Effector CD4-positive, alpha-beta T cell (primary cell): ENCODE results near the gene TBC1D3I.

Source experiments
- DNase-seq: peaks from one replicate; pipeline ENCODE4 v3.0.0-alpha.2; 2020

The TBC1D3I gene

DNA sequence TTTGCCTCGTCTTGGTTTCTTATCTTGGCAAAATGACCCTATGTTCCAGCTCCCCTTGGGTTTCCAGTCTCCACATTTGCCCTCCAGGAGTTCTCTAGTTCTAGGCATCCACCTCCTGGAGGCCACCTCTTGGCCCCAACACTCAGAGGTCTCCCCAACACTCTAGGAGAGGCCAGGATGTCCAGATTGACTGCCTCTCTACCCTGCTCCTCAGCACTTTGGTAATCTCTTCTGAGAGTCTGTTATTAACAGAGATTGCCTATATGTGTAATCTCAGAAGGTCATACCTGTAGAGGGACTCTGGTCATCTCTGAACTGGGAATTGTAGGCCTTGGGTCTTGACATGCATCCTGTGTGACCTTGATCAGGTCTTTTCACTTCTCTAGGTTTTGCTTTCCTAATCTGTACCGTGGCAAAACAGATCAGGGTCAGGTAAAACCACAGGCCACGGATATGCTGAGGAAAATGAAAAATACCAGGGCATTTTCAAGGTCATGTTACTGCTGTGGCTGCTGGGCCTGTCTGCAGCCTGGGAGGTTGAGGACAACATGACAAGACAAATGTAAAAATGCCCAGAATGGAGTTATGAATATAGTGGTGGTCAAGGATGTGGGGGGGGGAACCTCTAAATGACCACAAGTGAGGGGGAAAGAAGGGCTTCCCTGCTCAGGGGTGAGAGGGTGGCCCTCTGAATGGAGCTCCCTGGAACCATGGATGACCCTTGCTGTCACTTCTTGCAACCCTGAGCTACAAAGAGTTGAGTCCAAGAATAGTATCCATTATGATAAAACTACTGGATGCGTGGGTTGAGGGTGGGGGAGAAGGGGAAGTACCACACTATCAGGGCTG lies 58.5 kb downstream of the TBC1D3I start:
- no peak for DNase-seq

DNA sequence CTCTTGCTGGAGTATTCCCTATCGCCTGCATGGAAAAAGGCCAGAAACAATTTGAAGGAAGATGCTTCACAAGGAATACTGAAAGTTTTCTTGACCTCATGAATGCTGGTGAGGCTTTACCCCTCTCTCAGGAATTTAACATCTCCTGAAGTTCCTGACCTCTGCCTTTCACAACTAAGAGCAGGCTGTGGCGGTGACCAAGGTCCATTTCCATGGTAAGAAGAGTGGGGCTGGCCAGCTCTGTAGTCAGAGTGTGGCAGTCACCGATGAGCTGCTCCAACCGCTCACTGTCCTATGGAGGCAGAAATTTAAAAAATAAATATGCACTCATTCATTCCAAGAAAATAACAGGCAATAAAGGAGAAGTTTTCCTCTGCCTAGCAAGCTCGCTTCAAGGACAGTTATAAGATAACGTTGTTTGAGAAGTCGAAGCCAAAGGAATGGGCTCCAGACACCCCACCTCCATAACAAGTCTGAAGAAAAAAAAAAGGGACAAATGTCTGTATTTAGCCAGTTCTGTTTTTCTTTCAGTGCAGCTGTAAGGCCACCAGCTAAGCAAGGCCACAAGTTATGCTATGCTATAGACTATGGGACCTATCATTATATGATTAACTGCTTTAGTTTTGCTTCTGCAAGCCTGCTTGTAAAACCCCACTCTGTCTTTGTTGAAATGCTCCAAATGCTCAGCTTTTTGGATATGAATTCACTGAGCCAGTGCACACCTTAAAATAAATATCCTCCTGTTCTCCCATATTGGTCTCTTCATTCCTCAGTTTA lies 59.5 kb downstream of the TBC1D3I start:
- DNase-seq: no peak
